A673 (cell line): ENCODE data around the gene RNF41. TPM values are rescaled to one million over a fixed set of nuclear protein-coding genes. Genes with fewer than 3 reads are reported as not detected.

Experiments
- BruUV-seq: library from RNA; stranded (reverse); fragments of 400-500 nt; replicated peaks from 2 replicates; lab custom pipeline; 2021; lab: Mats Ljungman, UMichigan
- CTCF ChIA-PET: fragments of 300-600 bp; sonication (Branson Sonifier 250); formaldehyde crosslinking; loops from one replicate; lab custom pipeline; 2022; ENCODE audit warnings: antibody characterized with exemption; lab: Charles Lee
- POLR2A ChIA-PET: fragments of 300-600 bp; sonication (Branson Sonifier 250); formaldehyde crosslinking; loops from one replicate; lab custom pipeline; 2022; ENCODE audit warnings: antibody characterized with exemption; ENCODE audit not compliant: low non-redundant PET; lab: Charles Lee
- DNase-seq: peaks from one replicate; pipeline ENCODE4 v3.0.0-alpha.2; 2015; ENCODE audit warnings: low spot score
- H3K27ac ChIP-seq: fragments of 200-600 bp; sonication (generic); 2 replicates; pipeline ENCODE4 v1.5.1; 2016; ENCODE audit warnings: mixed run types, low read depth, mild to moderate bottlenecking, mixed read lengths, antibody characterized with exemption, low read length; ENCODE audit not compliant: poor library complexity, severe bottlenecking
- H3K27me3 ChIP-seq: fragments of 200-600 bp; sonication (generic); replicated peaks from 2 replicates; pipeline ENCODE4 v1.6.1; 2017; ENCODE audit warnings: mixed run types, low read depth, mild to moderate bottlenecking, mixed read lengths, antibody characterized with exemption, low read length; ENCODE audit not compliant: insufficient read depth, poor library complexity
- H3K36me3 ChIP-seq: fragments of 200-600 bp; sonication (generic); 2 replicates; pipeline ENCODE4 v1.6.1; 2016; ENCODE audit warnings: mixed run types, mild to moderate bottlenecking, mixed read lengths, antibody characterized with exemption, low read length; ENCODE audit not compliant: insufficient read depth, poor library complexity, severe bottlenecking
- H3K4me1 ChIP-seq: fragments of 200-600 bp; sonication (generic); 2 replicates; pipeline ENCODE4 v1.6.1; 2017; ENCODE audit warnings: mixed run types, mild to moderate bottlenecking, mixed read lengths, antibody characterized with exemption, low read length; ENCODE audit not compliant: insufficient read depth, poor library complexity, severe bottlenecking
- H3K4me3 ChIP-seq: fragments of 200-600 bp; sonication (generic); 2 replicates; pipeline ENCODE4 v1.5.1; 2016; ENCODE audit warnings: low read depth, mixed run types, mild to moderate bottlenecking, mixed read lengths, low read length; ENCODE audit not compliant: poor library complexity, severe bottlenecking
- H3K9me3 ChIP-seq: fragments of 200-600 bp; sonication (generic); 2 replicates; pipeline ENCODE4 v1.6.1; 2016; ENCODE audit warnings: mixed run types, low read depth, mild to moderate bottlenecking, mixed read lengths, antibody characterized with exemption, low read length; ENCODE audit not compliant: poor library complexity, severe bottlenecking
- EZH2 ChIP-seq: fragments of 200-600 bp; sonication (generic); IDR thresholded peaks from 2 replicates; pipeline ENCODE4 v1.6.1; 2017; ENCODE audit warnings: borderline replicate concordance, low read depth, mild to moderate bottlenecking, mixed read lengths, antibody characterized with exemption, low read length; ENCODE audit not compliant: poor library complexity, severe bottlenecking
- intact Hi-C: fragments of 100-400 bp; cut with micrococcal nuclease; formaldehyde crosslinking; loops from one replicate; pipeline ENCODE4 v1.10.0; 2022; ENCODE audit not compliant: unreplicated experiment
- total RNA-seq: library from RNA; stranded (reverse); gene quantifications from 2 replicates; pipeline ENCODE4 v1.2.3, GENCODE V29; 2021
- TF ChIP-seq, protein P1 (sequence below): fragments of 300-800, 200-600 bp; sonication (generic); conservative IDR thresholded peaks from 2 replicates; pipeline ENCODE4 v1.5.1; 2017; ENCODE audit warnings: low read depth, mild to moderate bottlenecking, antibody characterized with exemption, low read length, moderate library complexity, mixed read lengths

Gene RNF41
- total RNA-seq, 1 experiment from 2014 or later, result 48.1 TPM

DNA sequence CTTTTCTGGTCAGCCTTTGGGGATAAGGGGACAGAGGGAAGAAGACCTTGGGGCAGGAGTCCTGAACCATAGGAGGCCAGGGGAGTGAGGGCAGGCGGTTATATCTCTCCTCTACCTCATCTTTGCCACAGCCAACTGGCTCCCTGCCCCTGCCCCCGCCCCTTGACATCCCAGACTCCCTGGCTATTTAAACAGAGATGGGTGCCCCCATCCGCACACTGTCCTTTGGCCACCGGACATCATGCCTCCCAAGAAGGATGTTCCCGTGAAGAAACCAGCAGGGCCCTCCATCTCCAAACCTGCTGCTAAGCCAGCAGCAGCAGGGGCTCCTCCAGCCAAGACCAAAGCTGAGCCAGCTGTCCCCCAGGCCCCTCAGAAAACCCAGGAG lies 68.0 kb downstream of the RNF41 start:
- no peak for DNase-seq
- Histone ChIP-seq H3K4me3 (peak overlapping the region; percentile 56), H3K9me3 (no peaks in the 10 kb centered on the region), H3K27ac (peak overlapping the region; percentile 79), H3K4me1 (peaks cover 20% of the 10 kb centered on the region), H3K27me3 (no peaks in the 10 kb centered on the region), H3K36me3 (no peaks in the 10 kb centered on the region)
- intact Hi-C loops, result no loop called here
- no peak for TF ChIP-seq EZH2
- TF ChIP-seq, protein P1, sequence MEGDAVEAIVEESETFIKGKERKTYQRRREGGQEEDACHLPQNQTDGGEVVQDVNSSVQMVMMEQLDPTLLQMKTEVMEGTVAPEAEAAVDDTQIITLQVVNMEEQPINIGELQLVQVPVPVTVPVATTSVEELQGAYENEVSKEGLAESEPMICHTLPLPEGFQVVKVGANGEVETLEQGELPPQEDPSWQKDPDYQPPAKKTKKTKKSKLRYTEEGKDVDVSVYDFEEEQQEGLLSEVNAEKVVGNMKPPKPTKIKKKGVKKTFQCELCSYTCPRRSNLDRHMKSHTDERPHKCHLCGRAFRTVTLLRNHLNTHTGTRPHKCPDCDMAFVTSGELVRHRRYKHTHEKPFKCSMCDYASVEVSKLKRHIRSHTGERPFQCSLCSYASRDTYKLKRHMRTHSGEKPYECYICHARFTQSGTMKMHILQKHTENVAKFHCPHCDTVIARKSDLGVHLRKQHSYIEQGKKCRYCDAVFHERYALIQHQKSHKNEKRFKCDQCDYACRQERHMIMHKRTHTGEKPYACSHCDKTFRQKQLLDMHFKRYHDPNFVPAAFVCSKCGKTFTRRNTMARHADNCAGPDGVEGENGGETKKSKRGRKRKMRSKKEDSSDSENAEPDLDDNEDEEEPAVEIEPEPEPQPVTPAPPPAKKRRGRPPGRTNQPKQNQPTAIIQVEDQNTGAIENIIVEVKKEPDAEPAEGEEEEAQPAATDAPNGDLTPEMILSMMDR, result no peak
- ChIA-PET CTCF (no interaction called here), POLR2A (no interaction called here)
- no TSS peak for BruUV-seq

DNA sequence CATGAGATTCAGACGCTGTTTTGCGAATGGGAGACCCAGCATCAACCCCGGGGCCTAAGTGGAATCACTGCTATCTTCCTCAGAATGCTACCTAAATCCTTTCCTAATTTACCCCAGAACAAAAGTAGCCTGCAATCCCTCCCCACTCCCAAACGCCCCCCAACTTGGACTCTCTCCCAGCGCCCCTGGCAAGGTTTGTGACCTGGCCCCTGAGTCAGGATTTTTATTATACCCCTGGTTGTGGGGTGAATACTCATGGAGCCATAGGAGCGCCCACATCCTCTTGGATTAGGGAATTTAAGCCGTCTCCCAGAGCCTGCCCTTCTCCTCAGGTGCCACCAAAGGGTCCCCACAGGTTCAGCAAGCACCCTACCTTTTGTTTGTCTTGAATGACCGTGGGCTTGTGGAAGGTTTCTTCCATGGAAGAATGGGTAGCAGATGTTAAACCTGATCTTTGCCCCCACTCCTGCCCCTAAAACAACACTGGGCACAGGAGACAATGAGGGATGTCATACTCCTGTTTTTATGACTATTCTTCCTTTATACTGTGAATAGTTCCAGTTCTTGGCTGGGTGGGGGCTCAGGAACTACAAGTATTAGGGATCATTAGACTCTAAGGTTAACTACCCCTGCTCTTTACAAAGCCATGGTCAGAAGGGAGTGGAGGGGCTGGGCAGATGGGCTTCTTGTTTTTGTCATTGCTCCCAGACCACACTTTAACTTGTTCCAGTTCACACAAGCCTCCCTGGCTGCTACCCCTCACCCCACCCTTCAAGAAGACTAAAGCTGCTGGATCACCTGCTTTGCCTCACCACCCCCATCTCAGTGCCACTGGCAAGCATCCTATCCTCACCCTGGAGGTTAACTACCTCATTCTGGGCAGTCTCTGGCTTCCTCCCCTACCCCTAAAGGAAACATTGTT lies 68.7 kb downstream of the RNF41 start:
- H3K4me1 ChIP-seq, result peaks cover 20% of the 10 kb centered on the region
- CTCF ChIA-PET, result no interaction called here
- no peaks in the 10 kb centered on the region for H3K9me3 ChIP-seq
- POLR2A ChIA-PET, result no interaction called here
- H3K27ac ChIP-seq, result peak overlapping the region; percentile 79
- TF ChIP-seq, protein P1, result no peak
- TF ChIP-seq EZH2, result no peak
- no peak for DNase-seq
- TSS peak; percentile 85 for BruUV-seq
- H3K4me3 ChIP-seq, result peak overlapping the region; percentile 56
- H3K36me3 ChIP-seq, result no peaks in the 10 kb centered on the region
- intact Hi-C loops, result no loop called here
- H3K27me3 ChIP-seq, result no peaks in the 10 kb centered on the region

Other genes starting within 250 kb of the RNF41 start
- 73.9 and 78.1 TPM in 2 replicates for gene RAB5B, start 247.8 kb downstream of the RNF41 start, total RNA-seq
- gene SUOX, start 224.6 kb downstream of the RNF41 start, total RNA-seq, result 2.2 and 5.0 TPM in 2 replicates
- 8.8 and 9.5 TPM in 2 replicates for gene IKZF4, start 200.9 kb downstream of the RNF41 start, total RNA-seq
- 51.9 and 69.9 TPM in 2 replicates for gene RPS26, start 180.0 kb downstream of the RNF41 start, total RNA-seq
- gene ERBB3, start 141.8 kb downstream of the RNF41 start, total RNA-seq, result 0.70 and 2.0 TPM in 2 replicates
- gene PA2G4, start 117.4 kb downstream of the RNF41 start, total RNA-seq, result 302 and 327 TPM in 2 replicates
- 3,332 and 3,475 TPM in 2 replicates for gene RPL41, start 105.3 kb downstream of the RNF41 start, total RNA-seq
- 11.8 and 14.4 TPM in 2 replicates for gene ZC3H10, start 103.7 kb downstream of the RNF41 start, total RNA-seq
- 90.0 and 107 TPM in 2 replicates for gene ESYT1, start 93.7 kb downstream of the RNF41 start, total RNA-seq
- 180 and 181 TPM in 2 replicates for gene MYL6B, start 69.3 kb downstream of the RNF41 start, total RNA-seq
- gene MYL6, start 63.6 kb downstream of the RNF41 start, total RNA-seq, result 690 and 789 TPM in 2 replicates
- gene SMARCC2, start 32.4 kb downstream of the RNF41 start, total RNA-seq, result 133 and 140 TPM in 2 replicates
- gene NABP2, start 2.4 kb upstream of the RNF41 start, total RNA-seq, result 67.5 and 73.2 TPM in 2 replicates
- gene SLC39A5, start 8.1 kb upstream of the RNF41 start, total RNA-seq, result 0.85 TPM in 1 of 2 replicates, not detected in the other
- gene ANKRD52, start 36.5 kb upstream of the RNF41 start, total RNA-seq, result 74.6 and 74.7 TPM in 2 replicates
- gene COQ10A, start 45.0 kb upstream of the RNF41 start, total RNA-seq, result 13.6 and 17.0 TPM in 2 replicates
- gene CS, start 78.4 kb upstream of the RNF41 start, total RNA-seq, result 412 and 448 TPM in 2 replicates
- gene CNPY2, start 94.1 kb upstream of the RNF41 start, total RNA-seq, result 162 and 166 TPM in 2 replicates
- gene PAN2, start 112.1 kb upstream of the RNF41 start, total RNA-seq, result 46.3 and 64.9 TPM in 2 replicates
- not detected in 2 replicates for gene IL23A, start 117.0 kb upstream of the RNF41 start, total RNA-seq
- gene STAT2, start 138.2 kb upstream of the RNF41 start, total RNA-seq, result 41.0 and 51.1 TPM in 2 replicates
- gene APOF, start 140.9 kb upstream of the RNF41 start, total RNA-seq, result not detected in 2 replicates
- gene TIMELESS, start 227.5 kb upstream of the RNF41 start, total RNA-seq, result 71.4 and 75.9 TPM in 2 replicates
- not detected in 2 replicates for gene MIP, start 232.7 kb upstream of the RNF41 start, total RNA-seq
- 4.7 and 5.1 TPM in 2 replicates for gene SPRYD4, start 246.7 kb upstream of the RNF41 start, total RNA-seq